Suprapubic skin (tissue), 4 donors: Measurements from ENCODE around the gene SUPT20H. TPM values are rescaled to one million over a fixed set of nuclear protein-coding genes. Genes with fewer than 3 reads are reported as not detected.

Experiments used
- DNase-seq, 2 donors: peaks; one replicate each; pipeline ENCODE4 v3.0.0-alpha.2; 2019; ENCODE audit warnings: low spot score in 2 of 2
- H3K27ac ChIP-seq: fragments of 200-600 bp; sonication (generic); one replicate; pipeline ENCODE4 v1.5.1; 2019
- H3K27me3 ChIP-seq: fragments of 200-600 bp; sonication (generic); one replicate; pipeline ENCODE4 v1.5.1; 2019
- H3K36me3 ChIP-seq: fragments of 200-600 bp; sonication (generic); one replicate; pipeline ENCODE4 v1.5.1; 2019
- H3K4me1 ChIP-seq: fragments of 200-600 bp; sonication (generic); one replicate; pipeline ENCODE4 v1.5.1; 2019
- H3K4me3 ChIP-seq: fragments of 200-600 bp; sonication (generic); one replicate; pipeline ENCODE4 v1.5.1; 2019; ENCODE audit warnings: mild to moderate bottlenecking
- H3K9me3 ChIP-seq: fragments of 200-600 bp; sonication (generic); one replicate; pipeline ENCODE4 v1.5.1; 2019
- EP300 ChIP-seq: sonication (generic); formaldehyde crosslinking; IDR thresholded peaks from one replicate; pipeline ENCODE4 v1.6.1; 2017; ENCODE audit warnings: antibody characterized with exemption
- POLR2A ChIP-seq, 2 donors: fragments of 450-650 bp; IDR thresholded peaks; one replicate each; pipeline ENCODE4 v1.6.1; 2017; ENCODE audit warnings: antibody characterized with exemption in 2 of 2, mild to moderate bottlenecking in 2 of 2, moderate library complexity in 2 of 2
- POLR2AphosphoS5 ChIP-seq, 3 donors: sonication (generic); formaldehyde crosslinking; IDR thresholded peaks; one replicate each; pipeline ENCODE4 v1.6.1; 2017; ENCODE audit warnings: antibody characterized with exemption in 3 of 3
- WGBS: methylation state at CpG from one replicate; pipeline ENCODE4 v1.1.5; 2018; 5-methylcytosine and 5-hydroxymethylcytosine counted together
- total RNA-seq, 4 donors: library from RNA; depleted of rRNA; stranded (reverse); fragments of >200 nt; gene quantifications; one replicate each; pipeline ENCODE4 v1.1.0, GENCODE V29; 2016
- TF ChIP-seq, protein P1 (sequence below), 2 donors: fragments of 200-600 bp in 1 of 2; fragments of 450-650 bp in 1 of 2; sonication (generic) in 1 of 2; IDR thresholded peaks; one replicate each; pipeline ENCODE4 v1.5.1; 2016 to 2019; ENCODE audit warnings: antibody characterized with exemption in 2 of 2, mild to moderate bottlenecking in 1 of 2, moderate library complexity in 1 of 2

The SUPT20H gene
- total RNA-seq, 4 donors from 2014 or later = 18.4 to 74.0 (median 42.9) TPM

DNA sequence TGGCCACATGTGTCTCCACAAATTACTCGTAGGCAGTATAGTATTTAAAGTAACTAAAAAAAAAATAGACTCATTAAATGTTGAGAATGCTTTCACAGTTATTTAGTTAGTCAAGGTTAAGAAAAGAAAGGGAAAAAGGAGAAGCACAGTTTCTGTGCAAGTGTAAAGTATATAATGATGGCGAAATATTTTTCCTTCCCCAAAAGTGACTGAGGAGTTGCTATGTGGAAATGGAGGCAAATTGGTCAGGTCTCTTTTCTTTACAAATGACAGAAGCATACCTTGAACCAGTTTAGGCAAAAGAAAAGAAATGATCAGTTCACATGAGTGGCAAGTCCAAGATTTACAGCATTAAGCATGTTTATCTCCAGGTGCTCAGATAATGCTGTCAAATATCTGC lies 28.0 kb upstream of the SUPT20H start:
- H3K36me3 ChIP-seq = no peaks in the 10 kb centered on the region
- H3K27ac ChIP-seq = no peak overlapping the region
- H3K27me3 ChIP-seq = no peaks in the 10 kb centered on the region
- DNase-seq = no peak
- no peaks in the 10 kb centered on the region for H3K9me3 ChIP-seq
- no peaks in the 10 kb centered on the region for H3K4me1 ChIP-seq
- 82% methylated on average over 2 of the region's 2 CpGs for WGBS
- TF ChIP-seq POLR2A (IDR thresholded peaks at IDR 0.05) (no peak), POLR2AphosphoS5 (IDR thresholded peaks at IDR 0.05) (no peak), EP300 (no peak)
- TF ChIP-seq, protein P1, sequence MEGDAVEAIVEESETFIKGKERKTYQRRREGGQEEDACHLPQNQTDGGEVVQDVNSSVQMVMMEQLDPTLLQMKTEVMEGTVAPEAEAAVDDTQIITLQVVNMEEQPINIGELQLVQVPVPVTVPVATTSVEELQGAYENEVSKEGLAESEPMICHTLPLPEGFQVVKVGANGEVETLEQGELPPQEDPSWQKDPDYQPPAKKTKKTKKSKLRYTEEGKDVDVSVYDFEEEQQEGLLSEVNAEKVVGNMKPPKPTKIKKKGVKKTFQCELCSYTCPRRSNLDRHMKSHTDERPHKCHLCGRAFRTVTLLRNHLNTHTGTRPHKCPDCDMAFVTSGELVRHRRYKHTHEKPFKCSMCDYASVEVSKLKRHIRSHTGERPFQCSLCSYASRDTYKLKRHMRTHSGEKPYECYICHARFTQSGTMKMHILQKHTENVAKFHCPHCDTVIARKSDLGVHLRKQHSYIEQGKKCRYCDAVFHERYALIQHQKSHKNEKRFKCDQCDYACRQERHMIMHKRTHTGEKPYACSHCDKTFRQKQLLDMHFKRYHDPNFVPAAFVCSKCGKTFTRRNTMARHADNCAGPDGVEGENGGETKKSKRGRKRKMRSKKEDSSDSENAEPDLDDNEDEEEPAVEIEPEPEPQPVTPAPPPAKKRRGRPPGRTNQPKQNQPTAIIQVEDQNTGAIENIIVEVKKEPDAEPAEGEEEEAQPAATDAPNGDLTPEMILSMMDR (IDR thresholded peaks at IDR 0.05) = no peak
- H3K4me3 ChIP-seq = no peak overlapping the region

DNA sequence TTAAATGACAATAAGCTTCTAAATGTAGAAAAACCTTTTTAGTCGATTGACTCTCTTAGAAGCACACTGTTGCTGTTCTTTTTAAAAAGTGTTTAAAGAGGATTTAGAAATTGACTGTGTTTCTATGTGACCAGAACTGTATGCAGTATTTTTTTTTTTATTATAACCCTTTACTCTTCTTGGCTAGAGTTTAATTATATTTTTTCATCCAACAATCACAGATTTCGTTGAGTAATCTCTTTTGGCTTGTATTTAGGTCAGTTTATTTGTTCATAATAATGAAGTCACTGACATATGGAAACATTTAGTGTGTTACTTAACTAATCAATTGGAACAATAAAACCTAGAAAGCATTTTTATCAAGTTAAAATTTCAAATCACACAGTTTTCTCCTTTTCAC lies 26.1 kb upstream of the SUPT20H start:
- DNase-seq = no peak
- no peak for TF ChIP-seq EP300
- TF ChIP-seq POLR2AphosphoS5 (IDR thresholded peaks at IDR 0.05) = no peak
- TF ChIP-seq, protein P1 (IDR thresholded peaks at IDR 0.05) = no peak
- TF ChIP-seq POLR2A (IDR thresholded peaks at IDR 0.05) = no peak
- Histone ChIP-seq H3K4me1 (no peaks in the 10 kb centered on the region), H3K9me3 (no peaks in the 10 kb centered on the region), H3K27me3 (no peaks in the 10 kb centered on the region), H3K4me3 (no peak overlapping the region), H3K27ac (no peak overlapping the region), H3K36me3 (no peaks in the 10 kb centered on the region)
- 41% methylated on average over 2 of the region's 2 CpGs for WGBS

DNA sequence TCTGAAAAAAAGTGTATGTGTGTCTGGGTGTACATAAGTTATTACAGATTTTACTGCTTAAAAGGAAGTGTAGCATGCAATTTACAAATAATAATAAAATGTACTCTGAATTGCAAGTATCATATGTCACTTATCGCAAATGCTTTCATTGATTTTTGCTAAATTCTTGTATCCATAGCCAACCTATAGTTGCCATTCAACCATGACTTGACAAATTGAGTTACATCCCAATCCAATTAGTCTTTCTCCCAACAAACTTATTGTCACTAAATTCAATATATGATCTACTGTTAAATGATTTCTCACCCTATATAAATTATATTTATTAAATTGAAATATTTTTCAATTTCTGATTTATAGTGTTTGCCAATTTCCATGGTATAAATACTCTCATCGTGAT lies 17.3 kb upstream of the SUPT20H start:
- H3K36me3 ChIP-seq = no peaks in the 10 kb centered on the region
- 95% methylated on average over 2 of the region's 2 CpGs for whole genome bisulfite sequencing
- TF ChIP-seq, protein P1 (IDR thresholded peaks at IDR 0.05) = no peak
- TF ChIP-seq POLR2AphosphoS5 (IDR thresholded peaks at IDR 0.05) (no peak), POLR2A (IDR thresholded peaks at IDR 0.05) (no peak), EP300 (no peak)
- no peak for DNase-seq
- no peak overlapping the region for H3K4me3 ChIP-seq
- no peak overlapping the region for H3K27ac ChIP-seq
- no peaks in the 10 kb centered on the region for H3K27me3 ChIP-seq
- no peaks in the 10 kb centered on the region for H3K4me1 ChIP-seq
- no peaks in the 10 kb centered on the region for H3K9me3 ChIP-seq

GRCh38 chr13:37075164-37075563 lies 15.7 kb upstream of the SUPT20H start:
- Histone ChIP-seq H3K36me3 (no peaks in the 10 kb centered on the region), H3K9me3 (no peaks in the 10 kb centered on the region), H3K4me3 (no peak overlapping the region), H3K4me1 (no peaks in the 10 kb centered on the region), H3K27ac (no peak overlapping the region), H3K27me3 (no peaks in the 10 kb centered on the region)
- WGBS = 77% methylated on average over 2 of the region's 2 CpGs
- no peak for DNase-seq
- TF ChIP-seq POLR2A (IDR thresholded peaks at IDR 0.05) (no peak), POLR2AphosphoS5 (IDR thresholded peaks at IDR 0.05) (no peak), EP300 (no peak)
- TF ChIP-seq, protein P1 (IDR thresholded peaks at IDR 0.05) = no peak

DNA sequence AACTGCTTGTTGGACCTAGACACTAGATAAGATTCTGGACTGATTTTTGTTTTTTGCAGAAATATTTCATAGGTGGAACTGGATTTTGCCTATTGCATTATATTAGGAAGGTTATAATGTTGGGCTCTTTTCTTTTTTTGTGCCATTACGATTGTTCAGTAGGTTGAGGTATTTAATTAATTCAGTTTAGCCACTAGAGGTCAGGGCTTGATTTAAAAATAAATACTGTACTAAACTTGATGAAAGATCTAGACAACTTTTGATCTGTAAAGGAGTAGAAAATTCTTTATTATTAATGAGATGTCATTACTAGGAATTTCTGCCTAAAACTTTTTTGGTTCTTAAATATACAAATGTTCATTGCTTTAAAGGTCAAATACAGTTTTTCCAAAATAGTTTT lies 15.2 kb upstream of the SUPT20H start:
- TF ChIP-seq, protein P1 (IDR thresholded peaks at IDR 0.05) = peak in 1 of 2 donors; percentile 18
- TF ChIP-seq POLR2AphosphoS5 (IDR thresholded peaks at IDR 0.05) (no peak), POLR2A (IDR thresholded peaks at IDR 0.05) (no peak)
- no peaks in the 10 kb centered on the region for H3K36me3 ChIP-seq
- DNase-seq = no peak
- no peak overlapping the region for H3K27ac ChIP-seq
- H3K4me3 ChIP-seq = no peak overlapping the region
- H3K9me3 ChIP-seq = no peaks in the 10 kb centered on the region
- no peaks in the 10 kb centered on the region for H3K4me1 ChIP-seq
- no peaks in the 10 kb centered on the region for H3K27me3 ChIP-seq
- WGBS = 6% methylated on average over 1 of the region's 1 CpG
